GM21723 (cell line): ENCODE measurements around the gene ANXA1.

Source experiments
- ATAC-seq: cut with Tn5 transposase; IDR thresholded peaks from one replicate; pipeline ENCODE4 v1.9.1; 2021; ENCODE audit warnings: mild to moderate bottlenecking, moderate library complexity; ENCODE audit not compliant: unreplicated experiment

ANXA1 gene

DNA sequence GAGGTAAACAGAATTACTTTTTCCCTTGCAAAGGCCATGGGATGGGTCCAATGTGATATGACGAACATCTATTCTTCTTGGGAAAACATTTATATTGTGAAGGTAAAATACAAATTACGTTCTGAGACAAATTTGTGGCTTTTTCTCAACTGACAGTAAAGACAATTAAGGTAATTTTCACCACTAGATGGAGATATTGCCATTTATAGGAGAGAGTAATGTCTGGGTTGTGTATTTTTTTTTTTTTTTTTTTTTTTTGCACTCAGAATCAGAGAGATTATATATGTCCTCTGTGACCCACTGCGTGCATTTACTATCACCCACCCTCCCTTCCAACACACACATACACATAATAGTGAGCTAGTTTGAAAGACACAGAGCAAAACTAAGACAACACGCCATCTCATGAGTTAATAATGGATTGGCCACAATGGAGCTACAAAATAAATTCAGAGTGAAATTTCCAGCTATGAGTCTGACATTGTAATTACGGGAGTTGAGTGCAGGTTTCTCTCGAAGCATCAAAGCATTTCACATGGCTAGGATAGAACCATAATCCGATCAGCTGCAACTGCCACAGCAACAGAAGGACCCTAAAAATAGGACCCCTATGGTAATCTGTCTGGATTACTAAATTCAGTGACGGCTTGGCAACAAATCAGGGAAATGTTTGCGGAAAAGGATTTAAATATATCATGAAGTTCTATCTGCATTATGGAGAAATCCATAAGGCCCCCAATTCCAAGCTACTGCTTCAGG, 49.2 kb downstream of the ANXA1 start:
- ATAC-seq: no peak

DNA sequence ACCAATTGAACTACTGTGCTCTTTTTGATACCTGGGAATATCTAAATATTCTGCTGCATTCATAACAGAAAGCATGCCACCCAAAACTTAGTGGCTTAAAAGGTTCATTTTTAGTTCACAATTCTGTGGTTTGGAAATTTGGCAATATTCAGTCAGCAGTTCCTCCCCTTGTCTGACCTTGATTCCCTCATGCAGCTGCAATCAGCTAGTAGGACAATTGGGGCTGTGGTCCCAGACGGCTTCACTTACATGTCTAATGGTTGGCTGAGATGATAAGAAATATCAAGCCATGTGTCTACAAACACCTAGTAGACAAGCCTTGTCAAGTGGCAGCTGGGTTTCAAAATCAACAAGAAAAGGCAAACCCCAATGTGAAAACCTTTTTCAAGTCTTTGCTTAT, 51.3 kb downstream of the ANXA1 start:
- no peak for ATAC-seq

- ATAC-seq: no peak
Observed at GRCh38 chr9:73204936-73205335, 53.3 kb downstream of the ANXA1 start.

DNA sequence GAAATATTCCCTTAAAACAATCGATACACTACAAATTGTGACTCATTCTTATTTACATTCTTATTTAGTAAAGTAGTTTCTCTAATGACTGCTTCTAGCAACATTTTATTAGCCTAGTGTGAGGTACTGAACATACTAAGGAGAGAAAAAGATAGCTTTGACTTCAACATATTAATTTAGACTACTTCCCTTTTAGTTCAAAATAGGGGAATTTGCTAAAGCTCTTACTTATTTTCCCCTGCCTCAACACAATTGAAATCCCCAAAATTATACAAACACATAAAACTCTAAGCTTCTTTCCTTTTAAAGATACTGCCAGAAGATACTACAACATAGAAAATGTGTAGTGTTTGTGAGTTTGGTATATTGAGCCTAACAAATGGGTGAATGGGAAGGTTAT, 55.2 kb downstream of the ANXA1 start:
- ATAC-seq: no peak

- no peak for ATAC-seq
Observed at GRCh38 chr9:73210886-73211666, 59.4 kb downstream of the ANXA1 start.

DNA sequence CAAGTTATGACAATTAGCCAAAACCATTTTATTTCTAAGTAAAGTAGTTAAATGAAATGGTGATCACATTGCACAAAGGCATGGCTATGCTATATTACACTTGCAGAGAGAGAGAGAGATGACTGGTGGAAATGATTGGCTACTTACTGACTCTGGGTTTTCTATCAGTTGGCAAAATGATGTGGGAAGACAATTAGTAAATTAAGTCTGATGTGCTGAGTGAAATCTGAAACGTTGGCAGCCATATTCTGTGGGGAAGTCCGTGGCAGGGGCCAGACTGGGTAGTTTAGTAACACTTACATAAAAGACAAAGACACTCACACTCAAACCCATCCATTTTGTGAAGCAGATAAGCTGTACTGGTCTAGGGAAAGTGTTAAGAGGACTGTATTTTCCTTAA, 61.6 kb downstream of the ANXA1 start:
- no peak for ATAC-seq

DNA sequence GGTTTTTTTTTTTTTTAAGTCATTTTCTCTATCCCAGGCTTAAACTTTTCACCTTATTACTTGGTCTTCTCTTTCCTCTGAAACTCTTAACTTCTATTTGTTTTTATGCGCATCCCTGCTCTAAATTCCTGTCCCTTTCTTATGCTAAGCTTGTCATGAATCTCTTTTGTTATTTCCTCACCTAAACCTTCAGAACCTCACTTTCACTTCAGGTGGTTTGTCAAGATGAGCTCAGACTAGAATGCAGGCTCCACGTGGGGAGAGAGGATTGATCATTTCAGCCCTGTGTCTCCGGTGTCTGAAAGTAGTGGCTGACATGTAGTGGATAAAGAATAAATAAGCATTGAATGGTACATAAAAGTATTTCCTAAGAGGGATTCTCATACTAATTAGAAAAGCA, 63.6 kb downstream of the ANXA1 start:
- no peak for ATAC-seq

GRCh38 chr9:73216100-73216499, 64.4 kb downstream of the ANXA1 start:
- no peak for ATAC-seq
